SU-DHL-6 (cell line): ENCODE results near the gene CPNE5.

Experiments
- EZH2phosphoT487 ChIP-seq: fragments of 200-600 bp; sonication (generic), shearing (Covaris generic); conservative IDR thresholded peaks from 2 replicates; pipeline ENCODE4 v1.6.1; 2018; ENCODE audit warnings: mild to moderate bottlenecking, antibody characterized with exemption, low read length, moderate library complexity, mixed read lengths
- TF ChIP-seq, protein P1 (sequence below): fragments of 200-600 bp; sonication (generic); IDR thresholded peaks from one replicate; pipeline ENCODE4 v1.5.1; 2017; ENCODE audit warnings: antibody characterized with exemption, mild to moderate bottlenecking, low read length, moderate library complexity; ENCODE audit not compliant: insufficient read depth, poor library complexity, severe bottlenecking

DNA sequence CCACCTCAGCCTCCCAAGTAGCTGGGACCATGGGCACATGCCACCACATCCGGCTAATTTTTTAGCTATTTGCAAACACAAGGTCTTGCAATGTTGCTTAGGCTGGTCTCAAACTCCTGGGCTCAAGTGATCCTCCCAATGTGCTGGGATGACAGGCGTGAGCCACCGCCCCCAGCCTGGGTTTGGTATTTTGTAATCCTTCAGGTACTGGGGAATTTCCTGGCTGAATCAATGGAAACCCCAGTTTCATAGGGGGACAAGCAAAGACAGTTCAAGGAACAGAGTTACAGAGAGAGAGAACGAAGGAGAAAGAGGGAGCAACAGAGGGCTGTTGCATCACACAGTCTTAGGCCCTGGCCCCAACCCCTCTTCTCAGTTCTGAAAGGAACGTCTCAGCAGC lies 105.9 kb downstream of the CPNE5 start:
- TF ChIP-seq, protein P1, sequence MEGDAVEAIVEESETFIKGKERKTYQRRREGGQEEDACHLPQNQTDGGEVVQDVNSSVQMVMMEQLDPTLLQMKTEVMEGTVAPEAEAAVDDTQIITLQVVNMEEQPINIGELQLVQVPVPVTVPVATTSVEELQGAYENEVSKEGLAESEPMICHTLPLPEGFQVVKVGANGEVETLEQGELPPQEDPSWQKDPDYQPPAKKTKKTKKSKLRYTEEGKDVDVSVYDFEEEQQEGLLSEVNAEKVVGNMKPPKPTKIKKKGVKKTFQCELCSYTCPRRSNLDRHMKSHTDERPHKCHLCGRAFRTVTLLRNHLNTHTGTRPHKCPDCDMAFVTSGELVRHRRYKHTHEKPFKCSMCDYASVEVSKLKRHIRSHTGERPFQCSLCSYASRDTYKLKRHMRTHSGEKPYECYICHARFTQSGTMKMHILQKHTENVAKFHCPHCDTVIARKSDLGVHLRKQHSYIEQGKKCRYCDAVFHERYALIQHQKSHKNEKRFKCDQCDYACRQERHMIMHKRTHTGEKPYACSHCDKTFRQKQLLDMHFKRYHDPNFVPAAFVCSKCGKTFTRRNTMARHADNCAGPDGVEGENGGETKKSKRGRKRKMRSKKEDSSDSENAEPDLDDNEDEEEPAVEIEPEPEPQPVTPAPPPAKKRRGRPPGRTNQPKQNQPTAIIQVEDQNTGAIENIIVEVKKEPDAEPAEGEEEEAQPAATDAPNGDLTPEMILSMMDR, result no peak
- TF ChIP-seq EZH2phosphoT487, result no peak
